HepG2 (cell line): ENCODE data around the gene MAPK6. TPM values are rescaled to one million over a fixed set of nuclear protein-coding genes. Genes with fewer than 3 reads are reported as not detected.

ENCODE experiments used
- CCAR2 ChIP-seq: fragments of 200-400 bp; formaldehyde crosslinking; optimal IDR thresholded peaks from 2 replicates; pipeline ENCODE3; 2018; ENCODE audit warnings: low read depth, mild to moderate bottlenecking, low read length, moderate library complexity
- CEBPG ChIP-seq: IDR thresholded peaks from 2 replicates; pipeline ENCODE4 v1.6.1; 2016
- DR1 ChIP-seq: sonication (generic); formaldehyde crosslinking; IDR thresholded peaks from 2 replicates; pipeline ENCODE4 v1.8.0; 2021; ENCODE audit warnings: mild to moderate bottlenecking, missing genetic modification reagents, inconsistent platforms
- HOXD1 ChIP-seq: sonication (generic); formaldehyde crosslinking; IDR thresholded peaks from 2 replicates; pipeline ENCODE4 v1.5.0; 2020; ENCODE audit warnings: missing genetic modification reagents
- KAT8 ChIP-seq: IDR thresholded peaks from 2 replicates; pipeline ENCODE4 v1.6.1; 2016; ENCODE audit warnings: missing genetic modification reagents, missing compliant biosample characterization
- KDM6A ChIP-seq: IDR thresholded peaks from 2 replicates; pipeline ENCODE4 v1.6.1; 2016; ENCODE audit warnings: low read depth
- LRRFIP1 ChIP-seq: sonication (generic); formaldehyde crosslinking; conservative IDR thresholded peaks from 2 replicates; pipeline ENCODE4 v1.4.0; 2020; ENCODE audit warnings: missing genetic modification reagents
- MED1 ChIP-seq: sonication (generic); formaldehyde crosslinking; IDR thresholded peaks from 2 replicates; pipeline ENCODE4 v1.4.0; 2020; ENCODE audit warnings: missing genetic modification reagents
- MIXL1 ChIP-seq: IDR thresholded peaks from 2 replicates; pipeline ENCODE4 v1.6.1; 2016
- REL ChIP-seq: sonication (generic); formaldehyde crosslinking; conservative IDR thresholded peaks from 2 replicates; pipeline ENCODE4 v1.8.0; 2022; ENCODE audit warnings: mild to moderate bottlenecking, missing genetic modification reagents, moderate library complexity
- RFXAP ChIP-seq: sonication (generic); formaldehyde crosslinking; IDR thresholded peaks from 2 replicates; pipeline ENCODE4 v1.4.0; 2020; ENCODE audit warnings: missing genetic modification reagents, borderline replicate concordance
- SNAPC5 ChIP-seq: sonication (generic); formaldehyde crosslinking; IDR thresholded peaks from 2 replicates; pipeline ENCODE4 v1.8.1; 2023; ENCODE audit warnings: mild to moderate bottlenecking, missing genetic modification reagents, borderline replicate concordance
- SOX5 ChIP-seq: IDR thresholded peaks from 2 replicates; pipeline ENCODE4 v1.6.1; 2016; ENCODE audit warnings: borderline replicate concordance
- SP1 ChIP-seq, 2 experiments: fragments of 450-650 bp in 1 of 2; sonication (generic) in 1 of 2; formaldehyde crosslinking in 1 of 2; IDR thresholded peaks; 2 replicates each; pipeline versions ENCODE4 v1.4.0 to v1.6.1; 2016 to 2020; ENCODE audit warnings: missing genetic modification reagents in 1 of 2
- TARDBP ChIP-seq: sonication (generic); formaldehyde crosslinking; IDR thresholded peaks from 2 replicates; pipeline ENCODE4 v1.8.0; 2022; ENCODE audit warnings: mild to moderate bottlenecking, missing genetic modification reagents
- TCF12 ChIP-seq, 2 experiments: fragments of 450-650 bp in 1 of 2; sonication (generic) in 1 of 2; formaldehyde crosslinking in 1 of 2; IDR thresholded peaks; 2 replicates each; pipeline versions ENCODE4 v1.6.1 to v1.8.0; 2017 to 2022; ENCODE audit warnings: antibody characterized with exemption in 1 of 2, mild to moderate bottlenecking in 1 of 2, missing genetic modification reagents in 1 of 2, moderate library complexity in 1 of 2
- TFDP1 ChIP-seq: IDR thresholded peaks from 2 replicates; pipeline ENCODE4 v1.6.1; 2016; ENCODE audit warnings: missing compliant biosample characterization, missing genetic modification reagents, borderline replicate concordance
- TFDP2 ChIP-seq: sonication (generic); formaldehyde crosslinking; IDR thresholded peaks from 2 replicates; pipeline ENCODE4 v1.4.0; 2020; ENCODE audit warnings: missing genetic modification reagents
- THRA ChIP-seq: sonication (generic); formaldehyde crosslinking; IDR thresholded peaks from 2 replicates; pipeline ENCODE4 v1.4.0; 2020; ENCODE audit warnings: missing genetic modification reagents, borderline replicate concordance
- ZBTB3 ChIP-seq: sonication (generic); formaldehyde crosslinking; IDR thresholded peaks from 2 replicates; pipeline ENCODE4 v1.4.0; 2020; ENCODE audit warnings: low read depth, mild to moderate bottlenecking, moderate library complexity, missing genetic modification reagents, borderline replicate concordance
- ZBTB7A ChIP-seq: sonication (generic); formaldehyde crosslinking; IDR thresholded peaks from 2 replicates; pipeline ENCODE4 v1.8.0; 2022; ENCODE audit warnings: mild to moderate bottlenecking, missing genetic modification reagents
- ZFP82 ChIP-seq: sonication (generic); formaldehyde crosslinking; IDR thresholded peaks from 2 replicates; pipeline ENCODE4 v1.5.1; 2020; ENCODE audit warnings: mild to moderate bottlenecking, missing genetic modification reagents, borderline replicate concordance
- ZNF251 ChIP-seq: sonication (generic); formaldehyde crosslinking; IDR thresholded peaks from 2 replicates; pipeline ENCODE4 v1.9.0; 2021; ENCODE audit warnings: mild to moderate bottlenecking, missing genetic modification reagents
- ZNF253 ChIP-seq: sonication (generic); formaldehyde crosslinking; IDR thresholded peaks from 2 replicates; pipeline ENCODE4 v1.8.0; 2022; ENCODE audit warnings: mild to moderate bottlenecking, missing genetic modification reagents, borderline replicate concordance
- ZNF501 ChIP-seq: sonication (generic); formaldehyde crosslinking; IDR thresholded peaks from 2 replicates; pipeline ENCODE4 v1.5.1; 2020; ENCODE audit warnings: mild to moderate bottlenecking, moderate library complexity, missing genetic modification reagents
- polyA plus RNA-seq, 8 experiments: library from polyadenylated mRNA; depleted of rRNA in 3 of 8; stranded (reverse) in 7 of 8; unstranded in 1 of 8; fragments of >200 nt; fragmentation: Illumina TruSeq in 4 of 8; extraction: Trizol in 4 of 8; gene quantifications; 2 replicates each; pipeline versions ENCODE4 v1.2.1 to v1.2.3, GENCODE V29; 2011 to 2016; ENCODE audit warnings: low read depth in 4 of 8, missing spikeins in 1 of 8, mixed read lengths in 1 of 8; ENCODE audit not compliant: insufficient read depth in 1 of 8
- total RNA-seq, 5 experiments: library from RNA; depleted of rRNA; stranded (reverse); fragments of >200 nt; fragmentation: Illumina TruSeq; extraction: Trizol; gene quantifications; 2 replicates each; pipeline ENCODE4 v1.2.3, GENCODE V29; 2016; ENCODE audit warnings: low read depth in 1 of 5

MAPK6 gene
- total and polyA plus RNA-seq, 2 of the 13 experiments (the other 11 are each of a cell fraction or from before 2014, with no cell fraction given), result 89.5 to 99.7 TPM

- TF ChIP-seq MED1 (CRISPR knock-in tag) (peak; percentile 78), RFXAP (peak; percentile 63; the same call in 1 of the 2 replicates), ZBTB7A (CRISPR knock-in tag) (no peak), CCAR2 (no peak), CEBPG (peak; percentile 89), ZNF253 (no peak), TCF12 (IDR thresholded peaks at IDR 0.05) (no peak), TCF12 (CRISPR knock-in tag; IDR thresholded peaks at IDR 0.05) (no peak), HOXD1 (CRISPR knock-in tag) (0 out of 2 replicates have a peak, but pooled peaks have one; percentile 34), SOX5 (CRISPR knock-in tag) (peak; percentile 39; the same call in 1 of the 2 replicates), KDM6A (peak; percentile 52; the same call in 1 of the 2 replicates), REL (CRISPR knock-in tag) (no peak), KAT8 (0 out of 2 replicates have a peak, but pooled peaks have one; percentile 8), MIXL1 (CRISPR knock-in tag) (peak; percentile 12; the same call in 1 of the 2 replicates), TFDP2 (CRISPR knock-in tag) (no peak), SNAPC5 (no peak), TFDP1 (CRISPR knock-in tag) (no peak), ZBTB3 (CRISPR knock-in tag) (no peak), SP1 (IDR thresholded peaks at IDR 0.05) (no peak), SP1 (CRISPR knock-in tag; IDR thresholded peaks at IDR 0.05) (no peak), TARDBP (CRISPR knock-in tag) (no peak), ZNF251 (CRISPR knock-in tag) (no peak), ZNF501 (CRISPR knock-in tag) (peak; percentile 65; the same call in 1 of the 2 replicates), ZFP82 (CRISPR knock-in tag) (no peak), LRRFIP1 (CRISPR knock-in tag) (no peak), THRA (peak; percentile 63; the same call in 1 of the 2 replicates), DR1 (no peak)
Measured at GRCh38 chr15:52078197-52078875, 59.3 kb downstream of the MAPK6 start (continued).
